ENCODE data around the gene ACVR1. TPM values are rescaled to one million over a fixed set of nuclear protein-coding genes. Genes with fewer than 3 reads are reported as not detected.

Gene ACVR1
- total RNA-seq, 2 experiments from 2014 or later: 19.0 to 20.8 TPM

- intact Hi-C loops (cut with micrococcal nuclease): no loop called here
- CTCF ChIA-PET: interaction anchor here (2.3 kb wide), 1 partner anchor 10 kb away, joined by 9 read pairs; no protein-coding TSS in a partner anchor
Measured at GRCh38 chr2:157902692-157903091, 26.6 kb upstream of the ACVR1 start.

GRCh38 chr2:157901325-157901724 lies 25.2 kb upstream of the ACVR1 start:
- Mint-ChIP-seq H3K9me3 (no peaks in the 10 kb centered on the region), H3K4me1 (ENCODE audit: low read depth) (peaks cover 54% of the 10 kb centered on the region), H3K27ac (peak overlapping the region; percentile 99), H3K27me3 (ENCODE audit: low read depth) (no peaks in the 10 kb centered on the region), H3K36me3 (ENCODE audit: low read depth) (no peaks in the 10 kb centered on the region), H3K4me3 (no peak overlapping the region)
- DNase-seq: peak; percentile 50
- CTCF ChIA-PET: interaction anchor here (0.7 to 2.3 kb wide), 6 partner anchors 9 to 120 kb away, joined by 3 to 9 read pairs (median 3); partner anchors contain the start of gene ACVR1
- intact Hi-C loops (cut with micrococcal nuclease): loop anchor here (1.0 kb wide), 1 partner anchor 109 kb away; no protein-coding TSS in a partner anchor

More at GRCh38 chr2:157902692-157903091, 26.6 kb upstream of the ACVR1 start:
- Mint-ChIP-seq H3K4me1 (ENCODE audit: low read depth) (peaks cover 40% of the 10 kb centered on the region), H3K4me3 (no peak overlapping the region), H3K36me3 (ENCODE audit: low read depth) (no peaks in the 10 kb centered on the region), H3K9me3 (no peaks in the 10 kb centered on the region), H3K27me3 (ENCODE audit: low read depth) (no peaks in the 10 kb centered on the region), H3K27ac (no peak overlapping the region)
- DNase-seq: no peak

- Mint-ChIP-seq H3K9me3 (no peaks in the 10 kb centered on the region), H3K27ac (peak overlapping the region; percentile 99), H3K27me3 (ENCODE audit: low read depth) (no peaks in the 10 kb centered on the region), H3K4me1 (ENCODE audit: low read depth) (peaks cover 59% of the 10 kb centered on the region), H3K4me3 (no peak overlapping the region), H3K36me3 (ENCODE audit: low read depth) (no peaks in the 10 kb centered on the region)
- DNase-seq: no peak
- intact Hi-C loops (cut with micrococcal nuclease): loop anchor here (1.0 kb wide), 1 partner anchor 110 kb away; no protein-coding TSS in a partner anchor
- CTCF ChIA-PET: interaction anchor here (0.6 to 2.3 kb wide), 5 partner anchors 8 to 24 kb away, joined by 3 to 9 read pairs (median 3); partner anchors contain the start of gene ACVR1
Measured at GRCh38 chr2:157900684-157901083, 24.6 kb upstream of the ACVR1 start.

GRCh38 chr2:157900203-157900602 lies 24.1 kb upstream of the ACVR1 start:
- Mint-ChIP-seq H3K4me3 (peak overlapping the region; percentile 76), H3K4me1 (ENCODE audit: low read depth) (peaks cover 63% of the 10 kb centered on the region), H3K36me3 (ENCODE audit: low read depth) (no peaks in the 10 kb centered on the region), H3K27me3 (ENCODE audit: low read depth) (no peaks in the 10 kb centered on the region), H3K27ac (peak overlapping the region; percentile 99), H3K9me3 (no peaks in the 10 kb centered on the region)
- CTCF ChIA-PET: interaction anchor here (0.7 to 2.3 kb wide), 4 partner anchors 8 to 109 kb away, joined by 3 to 9 read pairs (median 4); no protein-coding TSS in a partner anchor
- intact Hi-C loops (cut with micrococcal nuclease): no loop called here
- DNase-seq: no peak

- CTCF ChIA-PET: interaction anchor here (0.7 to 1.7 kb wide), 14 partner anchors 22 to 571 kb away, joined by 3 to 7 read pairs (median 4); partner anchors contain the start of gene ACVR1
- H3K9me3 Mint-ChIP-seq: no peaks in the 10 kb centered on the region
- peak; percentile 45 for DNase-seq
- intact Hi-C loops (cut with micrococcal nuclease): loop anchor here (1.0 to 2.0 kb wide), 13 partner anchors 34 to 1566 kb away; partner anchors contain the start of genes ACVR1C, CCDC148, NR4A2 and PKP4
- H3K27me3 Mint-ChIP-seq (ENCODE audit: low read depth): no peaks in the 10 kb centered on the region
- no peaks in the 10 kb centered on the region for H3K36me3 Mint-ChIP-seq (ENCODE audit: low read depth)
- H3K4me3 Mint-ChIP-seq: peak overlapping the region; percentile 76
- H3K27ac Mint-ChIP-seq: peak overlapping the region; percentile 99
- peaks cover 70% of the 10 kb centered on the region for H3K4me1 Mint-ChIP-seq (ENCODE audit: low read depth)
Measured at GRCh38 chr2:157899125-157899839, 23.2 kb upstream of the ACVR1 start.

- no peaks in the 10 kb centered on the region for H3K36me3 Mint-ChIP-seq (ENCODE audit: low read depth)
- peak overlapping the region; percentile 99 for H3K27ac Mint-ChIP-seq
- H3K4me1 Mint-ChIP-seq (ENCODE audit: low read depth): peaks cover 77% of the 10 kb centered on the region
- CTCF ChIA-PET: interaction anchor here (0.5 to 1.7 kb wide), 13 partner anchors 21 to 571 kb away, joined by 3 to 7 read pairs (median 4); partner anchors contain the start of gene ACVR1
- intact Hi-C loops (cut with micrococcal nuclease): loop anchor here (1.0 to 2.0 kb wide), 9 partner anchors 42 to 1566 kb away; partner anchors contain the start of genes CCDC148, NR4A2 and PKP4
- no peaks in the 10 kb centered on the region for H3K27me3 Mint-ChIP-seq (ENCODE audit: low read depth)
- peak; percentile 87 for DNase-seq
- no peaks in the 10 kb centered on the region for H3K9me3 Mint-ChIP-seq
- H3K4me3 Mint-ChIP-seq: peak overlapping the region; percentile 76
Measured at GRCh38 chr2:157898591-157898996, 22.5 kb upstream of the ACVR1 start.

- no peaks in the 10 kb centered on the region for H3K36me3 Mint-ChIP-seq (ENCODE audit: low read depth)
- CTCF ChIA-PET: interaction anchor here (0.6 to 2.2 kb wide), 4 partner anchors 11 to 593 kb away, joined by 3 to 14 read pairs (median 4); partner anchors contain the start of gene ACVR1
Measured at GRCh38 chr2:157897106-157897971, 21.2 kb upstream of the ACVR1 start.

GRCh38 chr2:157895531-157895930 lies 19.4 kb upstream of the ACVR1 start:
- CTCF ChIA-PET: interaction anchor here (0.7 to 2.2 kb wide), 2 partner anchors 18 to 62 kb away, joined by 3 to 14 read pairs; partner anchors contain the start of gene ACVR1
- no peak overlapping the region for H3K4me3 Mint-ChIP-seq
- peak overlapping the region; percentile 38 for H3K27ac Mint-ChIP-seq
- no peaks in the 10 kb centered on the region for H3K27me3 Mint-ChIP-seq (ENCODE audit: low read depth)
- no peaks in the 10 kb centered on the region for H3K36me3 Mint-ChIP-seq (ENCODE audit: low read depth)
- peak; percentile 68 for DNase-seq
- intact Hi-C loops (cut with micrococcal nuclease): no loop called here
- H3K4me1 Mint-ChIP-seq (ENCODE audit: low read depth): peaks cover 87% of the 10 kb centered on the region
- H3K9me3 Mint-ChIP-seq: no peaks in the 10 kb centered on the region

More at GRCh38 chr2:157897106-157897971, 21.2 kb upstream of the ACVR1 start:
- Mint-ChIP-seq H3K4me1 (ENCODE audit: low read depth) (peaks cover 80% of the 10 kb centered on the region), H3K4me3 (peak overlapping the region; percentile 76), H3K27me3 (ENCODE audit: low read depth) (no peaks in the 10 kb centered on the region), H3K9me3 (no peaks in the 10 kb centered on the region), H3K27ac (peak overlapping the region; percentile 99)
- intact Hi-C loops (cut with micrococcal nuclease): loop anchor here (1.0 to 2.0 kb wide), 4 partner anchors 21 to 1557 kb away; partner anchors contain the start of gene ACVR1
- DNase-seq: peak; percentile 66

- CTCF ChIA-PET: interaction anchor here (0.7 to 2.2 kb wide), 2 partner anchors 18 to 61 kb away, joined by 3 to 14 read pairs; partner anchors contain the start of gene ACVR1
- intact Hi-C loops (cut with micrococcal nuclease): no loop called here
- Mint-ChIP-seq H3K9me3 (no peaks in the 10 kb centered on the region), H3K4me3 (no peak overlapping the region), H3K27me3 (ENCODE audit: low read depth) (no peaks in the 10 kb centered on the region), H3K36me3 (ENCODE audit: low read depth) (no peaks in the 10 kb centered on the region), H3K4me1 (ENCODE audit: low read depth) (peaks cover 84% of the 10 kb centered on the region), H3K27ac (peak overlapping the region; percentile 70)
- no peak for DNase-seq
Measured at GRCh38 chr2:157894694-157895435, 18.7 kb upstream of the ACVR1 start.

- DNase-seq: no peak
- Mint-ChIP-seq H3K27ac (no peak overlapping the region), H3K4me3 (no peak overlapping the region), H3K4me1 (ENCODE audit: low read depth) (peaks cover 77% of the 10 kb centered on the region), H3K36me3 (ENCODE audit: low read depth) (no peaks in the 10 kb centered on the region), H3K27me3 (ENCODE audit: low read depth) (no peaks in the 10 kb centered on the region), H3K9me3 (no peaks in the 10 kb centered on the region)
- intact Hi-C loops (cut with micrococcal nuclease): no loop called here
- CTCF ChIA-PET: interaction anchor here (0.6 kb wide), 1 partner anchor 1076 kb away, joined by 3 read pairs; no protein-coding TSS in a partner anchor
Measured at GRCh38 chr2:157893611-157894010, 17.5 kb upstream of the ACVR1 start.

GRCh38 chr2:157891643-157892041 lies 15.5 kb upstream of the ACVR1 start:
- H3K4me3 Mint-ChIP-seq: no peak overlapping the region
- no peaks in the 10 kb centered on the region for H3K27me3 Mint-ChIP-seq (ENCODE audit: low read depth)
- intact Hi-C loops (cut with micrococcal nuclease): no loop called here
- H3K36me3 Mint-ChIP-seq (ENCODE audit: low read depth): no peaks in the 10 kb centered on the region
- H3K9me3 Mint-ChIP-seq: no peaks in the 10 kb centered on the region
- CTCF ChIA-PET: interaction anchor here (1.1 to 1.8 kb wide), 4 partner anchors 10 to 564 kb away, joined by 3 to 9 read pairs (median 4); no protein-coding TSS in a partner anchor
- peak overlapping the region; percentile 48 for H3K27ac Mint-ChIP-seq
- peaks cover 62% of the 10 kb centered on the region for H3K4me1 Mint-ChIP-seq (ENCODE audit: low read depth)
- no peak for DNase-seq
